A549 treated with dexamethasone at 1 μM for 4 hours (cell line): Measurements from ENCODE around the gene GVQW3. TPM values are rescaled to one million over a fixed set of nuclear protein-coding genes. Genes with fewer than 3 reads are reported as not detected.

Source experiments
- total RNA-seq: library from RNA; stranded (reverse); fragments of 200-300 nt; extraction: Qiagen RNA extraction; gene quantifications from 5 replicates; pipeline ENCODE4 v1.2.3, GENCODE V29; 2022

Gene GVQW3
- 0.63 to 1.2 TPM (median 0.96 TPM) in 5 replicates for total RNA-seq

DNA sequence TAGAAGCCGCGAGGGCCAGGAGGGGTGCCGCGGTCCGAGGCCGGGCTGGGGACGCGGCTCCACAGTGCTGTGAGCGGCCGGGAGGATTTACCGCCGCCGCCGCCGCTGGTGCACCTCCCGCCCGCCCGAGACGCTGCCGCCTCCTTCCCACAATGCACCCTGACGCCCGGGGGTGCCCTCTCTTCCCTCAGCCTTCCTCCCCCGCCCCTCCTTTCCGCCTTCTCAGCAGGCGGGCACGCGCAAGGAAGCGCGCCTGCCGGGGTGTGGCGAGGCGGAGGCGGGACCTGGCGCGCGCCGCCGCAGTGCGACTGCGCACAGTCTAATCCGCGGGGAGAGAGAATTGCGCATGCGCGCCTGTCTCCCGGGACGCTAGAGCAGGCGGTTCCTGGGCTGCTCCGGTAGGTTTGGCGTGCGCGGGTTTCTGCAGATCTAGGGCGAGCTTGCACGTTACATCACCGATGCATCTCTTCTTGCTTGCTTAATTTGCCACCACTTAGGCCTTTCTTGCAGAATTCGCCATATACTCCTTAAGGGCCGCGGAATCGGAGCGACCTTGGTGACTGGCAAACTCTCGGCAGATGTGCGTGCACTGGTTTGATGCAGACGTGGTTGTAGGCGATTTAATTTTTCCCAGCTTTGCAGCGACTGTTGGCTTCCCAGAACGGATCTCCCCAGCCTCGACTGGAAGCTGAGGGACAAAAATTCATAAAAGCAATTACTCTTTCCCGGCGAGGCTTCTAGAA is at the start of gene GVQW3, which contains the start of gene THAP12:
TSS of gene GVQW3 (plus strand) at position 347 of the 743 bp plus-strand sequence. CDS start 506 bp downstream, outside the sequence.
TSS of gene THAP12 (minus strand) at position 156 of the 743 bp plus-strand sequence. CDS start 296 bp downstream, outside the sequence.

DNA sequence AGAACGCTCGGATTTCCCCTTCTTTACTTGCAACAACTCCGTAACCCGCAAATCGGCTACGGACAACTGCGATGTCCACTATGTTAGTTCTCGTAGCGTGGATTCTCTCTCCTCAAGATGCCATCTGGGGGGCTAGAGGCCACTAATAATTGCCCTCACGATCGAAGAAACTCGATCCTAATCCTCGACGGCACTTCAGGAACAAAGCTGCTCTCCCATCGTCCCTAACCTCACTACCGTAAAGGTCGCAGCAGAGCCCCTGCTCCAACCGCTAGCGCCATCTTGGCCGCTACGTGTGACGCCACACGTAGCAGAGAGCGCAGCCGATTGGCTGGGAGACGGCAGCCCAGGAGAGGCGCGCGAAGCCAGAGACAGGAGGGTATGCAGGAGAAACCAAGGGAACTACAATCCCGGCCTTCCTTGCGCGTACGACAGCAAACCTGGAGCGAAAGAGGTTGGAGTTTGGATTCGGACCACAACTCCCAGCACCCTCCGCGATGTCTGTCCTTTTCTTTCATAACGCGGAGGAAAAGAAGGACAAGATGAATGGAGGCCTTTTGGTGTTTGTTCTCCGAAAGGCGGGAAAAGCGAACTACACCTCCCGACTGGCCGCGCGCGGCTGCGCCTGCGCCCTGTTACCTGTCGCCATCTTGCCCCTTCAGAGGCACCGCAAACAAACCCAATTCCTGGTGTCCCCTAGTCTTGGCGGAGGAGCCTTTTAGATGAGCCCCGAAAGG is 63.4 kb downstream of the GVQW3 start, which contains the start of gene EMSY:
TSS of gene EMSY (plus strand) at position 635 of the 737 bp plus-strand sequence. CDS start 1,921 bp downstream, outside the sequence.

Other genes starting within 250 kb of the GVQW3 start
- 0.98 to 2.9 TPM (median 1.8 TPM) in 5 replicates for gene WNT11, start 174.8 kb upstream of the GVQW3 start, total RNA-seq
- gene THAP12, start 191 bp upstream of the GVQW3 start, total RNA-seq, result 44.3 to 57.7 TPM (median 52.8 TPM) in 5 replicates
- 10.3 to 16.4 TPM (median 12.5 TPM) in 5 replicates for gene EMSY, start 63.7 kb downstream of the GVQW3 start, total RNA-seq